Measurements from ENCODE around the gene GLCE. TPM values are rescaled to one million over a fixed set of nuclear protein-coding genes. Genes with fewer than 3 reads are reported as not detected.

GLCE gene
- total and polyA plus RNA-seq, 9 of the 15 experiments (the other 6 are each of a cell fraction or from before 2014, with no cell fraction given), result 4.6 to 12.3 (median 10.6) TPM

GRCh38 chr15:69128667-69129311 lies 31.6 kb upstream of the GLCE start:
- intact Hi-C loops (cut with micrococcal nuclease), result no loop called here
- 24% methylated on average over 2 of the region's 2 CpGs for WGBS (ENCODE audit: insufficient coverage, low coverage, missing lambda C conversion rate)

More at GRCh38 chr15:69128667-69129311, 31.6 kb upstream of the GLCE start:
- H3K4me3 ChIP-seq, result no peak overlapping the region
- H3K4me1 ChIP-seq (replicated peaks in 1 of 2; ENCODE audit: control insufficient read depth in 2 of 2, insufficient read depth in 2 of 2, low read length in 2 of 2), result no peaks in the 10 kb centered on the region; a peak in 2 of 5 replicates
- BruUV-seq (replicated peaks), result no TSS peak
- no peak for FAIRE-seq
- no peak overlapping the region for H3K9ac ChIP-seq (ENCODE audit: insufficient read depth in 1 of 2, low read depth in 2 of 2, low read length in 2 of 2)
- no peak overlapping the region for H3K27ac ChIP-seq (ENCODE audit: extremely low read depth, low read depth, low read length)
- no peaks in the 10 kb centered on the region for H3K36me3 ChIP-seq (ENCODE audit: control insufficient read depth, insufficient read depth, low read length)
- no peak for DNase-seq (ENCODE audit: extremely low read depth in 1 of 4, low spot score in 3 of 4)
- no peak overlapping the region for H3K4me2 ChIP-seq (ENCODE audit: insufficient read depth, low read length)
- H3K9me1 ChIP-seq (ENCODE audit: control insufficient read depth, insufficient read depth, low read length), result peaks cover 3% of the 10 kb centered on the region
- in situ Hi-C loops (cut with MboI), result no loop called here
- H2AFZ ChIP-seq (ENCODE audit: low read depth, low read length), result no peak overlapping the region
- no peaks in the 10 kb centered on the region for H3K9me3 ChIP-seq (replicated peaks; ENCODE audit: control insufficient read depth, insufficient read depth, low read depth, low read length)
- no peak for ATAC-seq
- peaks cover 0 to 10% of the 10 kb centered on the region in 2 experiments; a peak in 2 of 5 replicates for H3K27me3 ChIP-seq (ENCODE audit: control insufficient read depth in 2 of 2, insufficient read depth in 2 of 2, low read length in 2 of 2)
- no peaks in the 10 kb centered on the region for H3K79me2 ChIP-seq (ENCODE audit: control insufficient read depth, insufficient read depth, low read length)
- no peak for TF ChIP-seq BRF1 (IDR thresholded peaks at IDR 0.05; ENCODE audit: borderline replicate concordance, extremely low read depth, insufficient read length)
- TF ChIP-seq ELF1 (tag; IDR thresholded peaks at IDR 0.05), result 0 out of 2 replicates have a peak, but pooled peaks have one; percentile 24
- TF ChIP-seq TFE3 (CRISPR knock-in tag; IDR thresholded peaks at IDR 0.05), result peak; percentile 34; the same call in 1 of the 2 replicates
- ChIA-PET POLR2A (no interaction called here), CTCF (ENCODE audit: low intra/inter-chr PET ratio) (interaction anchor here (0.6 kb wide), 1 partner anchor 47 kb away, joined by 4 read pairs; no protein-coding TSS in a partner anchor)
- H4K20me1 ChIP-seq (replicated peaks; ENCODE audit: control insufficient read depth, insufficient read depth, low read length), result no peaks in the 10 kb centered on the region
